Lower lobe of right lung (tissue), 2 donors: ENCODE data around the gene NR1I3. TPM values are rescaled to one million over a fixed set of nuclear protein-coding genes. Genes with fewer than 3 reads are reported as not detected.
A peak's percentile ranks its signal among the peaks of the same experiment; 100 is the strongest.

Source experiments
- ATAC-seq, 2 donors: fragments of 200-7000 bp; cut with Tn5 transposase; one replicate each; pipeline ENCODE4 v1.9.1; 2020 to 2022; ENCODE audit warnings: mild to moderate bottlenecking in 2 of 2, moderate library complexity in 2 of 2
- DNase-seq: peaks from one replicate; pipeline ENCODE4 v3.0.0-alpha.2; 2020
- H3K27ac ChIP-seq: fragments of 200-600 bp; one replicate; pipeline ENCODE4 v1.8.0; 2022
- H3K27me3 ChIP-seq: fragments of 200-600 bp; one replicate; pipeline ENCODE4 v1.8.0; 2022; ENCODE audit warnings: low read depth
- H3K36me3 ChIP-seq: fragments of 200-600 bp; one replicate; pipeline ENCODE4 v1.8.0; 2022; ENCODE audit warnings: mild to moderate bottlenecking
- H3K4me1 ChIP-seq: fragments of 200-600 bp; one replicate; pipeline ENCODE4 v1.8.0; 2022
- H3K4me3 ChIP-seq: fragments of 200-600 bp; one replicate; pipeline ENCODE4 v1.8.0; 2022; ENCODE audit warnings: mild to moderate bottlenecking
- H3K9me3 ChIP-seq: fragments of 200-600 bp; one replicate; pipeline ENCODE4 v1.8.0; 2022
- CTCF ChIP-seq: fragments of 200-600 bp; IDR thresholded peaks from one replicate; pipeline ENCODE4 v1.8.0; 2022; ENCODE audit warnings: antibody characterized with exemption, mild to moderate bottlenecking
- intact Hi-C: fragments of 100-400 bp; cut with DNase I; formaldehyde crosslinking; loops from one replicate; pipeline ENCODE4 v1.11.0; 2022
- total RNA-seq: library from RNA; stranded (reverse); fragmentation: NEBNext Ultra II Directional; extraction: Animal tissue kit (Norgen Biotek cat#: 25700); gene quantifications from one replicate; pipeline ENCODE4 v1.2.1, GENCODE V29; 2021
- donor health status: DM: no; HTN: yes; CAD: no; lungs with severe emphysema.

The NR1I3 gene
- total RNA-seq, 1 donor from 2014 or later: not detected

GRCh38 chr1:161216945-161217712, 20.9 kb downstream of the NR1I3 start:
- peak overlapping the region; percentile 52 for H3K4me3 ChIP-seq
- ATAC-seq (peak; percentile 79 to 86), DNase-seq (peak; percentile 10)
- intact Hi-C loops: no loop called here
- H3K27me3 ChIP-seq: no peaks in the 10 kb centered on the region
- no peaks in the 10 kb centered on the region for H3K4me1 ChIP-seq
- H3K36me3 ChIP-seq: peaks cover 28% of the 10 kb centered on the region
- H3K9me3 ChIP-seq: no peaks in the 10 kb centered on the region
- no peak for TF ChIP-seq CTCF
- H3K27ac ChIP-seq: peak overlapping the region; percentile 85

- DNase-seq: peak; percentile 85
- intact Hi-C loops: no loop called here
- Histone ChIP-seq H3K4me1 (peaks cover 4% of the 10 kb centered on the region), H3K9me3 (no peaks in the 10 kb centered on the region), H3K27ac (peak within 1 kb of the TSS; percentile 78), H3K27me3 (no peaks in the 10 kb centered on the region), H3K4me3 (peak within 1 kb of the TSS; percentile 52), H3K36me3 (peaks cover 48% of the 10 kb centered on the region)
- ATAC-seq: peak; percentile 68 to 80
- TF ChIP-seq CTCF: no peak
Measured at GRCh38 chr1:161215076-161215475, 22.9 kb downstream of the NR1I3 start, which contains the start of gene FCER1G. TSS of gene FCER1G (plus strand) at chr1:161215295. CDS start at chr1:161215322, 27 bp downstream.

GRCh38 chr1:161214369-161214768, 23.6 kb downstream of the NR1I3 start:
- peak; percentile 27 to 36 for ATAC-seq
- intact Hi-C loops: no loop called here
- Histone ChIP-seq H3K4me1 (peaks cover 10% of the 10 kb centered on the region), H3K4me3 (peak overlapping the region; percentile 52), H3K36me3 (peaks cover 55% of the 10 kb centered on the region), H3K9me3 (no peaks in the 10 kb centered on the region), H3K27ac (peak overlapping the region; percentile 78), H3K27me3 (no peaks in the 10 kb centered on the region)
- DNase-seq: no peak
- TF ChIP-seq CTCF: no peak

GRCh38 chr1:161209790-161210409, 28.1 kb downstream of the NR1I3 start:
- Histone ChIP-seq H3K27me3 (no peaks in the 10 kb centered on the region), H3K9me3 (no peaks in the 10 kb centered on the region), H3K36me3 (peaks cover 97% of the 10 kb centered on the region), H3K27ac (peak overlapping the region; percentile 14), H3K4me1 (peaks cover 46% of the 10 kb centered on the region), H3K4me3 (no peak overlapping the region)
- intact Hi-C loops: no loop called here
- DNase-seq: peak; percentile 88
- peak; percentile 90 to 91 for ATAC-seq
- peak; percentile 93 for TF ChIP-seq CTCF

GRCh38 chr1:161207173-161207572, 30.8 kb downstream of the NR1I3 start:
- ATAC-seq (peak; percentile 34 to 59), DNase-seq (no peak)

More at GRCh38 chr1:161207173-161207572, 30.8 kb downstream of the NR1I3 start:
- H3K4me3 ChIP-seq: no peak overlapping the region
- H3K36me3 ChIP-seq: peaks cover 86% of the 10 kb centered on the region
- TF ChIP-seq CTCF: no peak
- intact Hi-C loops: no loop called here
- H3K27me3 ChIP-seq: no peaks in the 10 kb centered on the region
- no peaks in the 10 kb centered on the region for H3K9me3 ChIP-seq
- H3K27ac ChIP-seq: peak overlapping the region; percentile 63
- peaks cover 68% of the 10 kb centered on the region for H3K4me1 ChIP-seq
